Keratinocyte (primary cell): ENCODE results near the gene SERPINA5.

ENCODE experiments used
- EZH2 ChIP-seq: IDR thresholded peaks from one replicate; pipeline ENCODE4 v1.6.1; 2012; ENCODE audit warnings: inconsistent platforms, mild to moderate bottlenecking, low read length, moderate library complexity
- TF ChIP-seq, protein P1 (sequence below), 3 experiments: IDR thresholded peaks in 1 of 3; conservative IDR thresholded peaks in 1 of 3; optimal IDR thresholded peaks in 1 of 3; 2 replicates in 2 of 3; 3 replicates in 1 of 3; pipeline versions ENCODE3 to v1.5.1; 2011; ENCODE audit warnings: low read length in 3 of 3, mild to moderate bottlenecking in 3 of 3, moderate library complexity in 2 of 3, control low read depth in 1 of 3, inconsistent platforms in 1 of 3; ENCODE audit not compliant: insufficient read depth in 2 of 3; ENCODE audit errors: extremely low read depth in 1 of 3

DNA sequence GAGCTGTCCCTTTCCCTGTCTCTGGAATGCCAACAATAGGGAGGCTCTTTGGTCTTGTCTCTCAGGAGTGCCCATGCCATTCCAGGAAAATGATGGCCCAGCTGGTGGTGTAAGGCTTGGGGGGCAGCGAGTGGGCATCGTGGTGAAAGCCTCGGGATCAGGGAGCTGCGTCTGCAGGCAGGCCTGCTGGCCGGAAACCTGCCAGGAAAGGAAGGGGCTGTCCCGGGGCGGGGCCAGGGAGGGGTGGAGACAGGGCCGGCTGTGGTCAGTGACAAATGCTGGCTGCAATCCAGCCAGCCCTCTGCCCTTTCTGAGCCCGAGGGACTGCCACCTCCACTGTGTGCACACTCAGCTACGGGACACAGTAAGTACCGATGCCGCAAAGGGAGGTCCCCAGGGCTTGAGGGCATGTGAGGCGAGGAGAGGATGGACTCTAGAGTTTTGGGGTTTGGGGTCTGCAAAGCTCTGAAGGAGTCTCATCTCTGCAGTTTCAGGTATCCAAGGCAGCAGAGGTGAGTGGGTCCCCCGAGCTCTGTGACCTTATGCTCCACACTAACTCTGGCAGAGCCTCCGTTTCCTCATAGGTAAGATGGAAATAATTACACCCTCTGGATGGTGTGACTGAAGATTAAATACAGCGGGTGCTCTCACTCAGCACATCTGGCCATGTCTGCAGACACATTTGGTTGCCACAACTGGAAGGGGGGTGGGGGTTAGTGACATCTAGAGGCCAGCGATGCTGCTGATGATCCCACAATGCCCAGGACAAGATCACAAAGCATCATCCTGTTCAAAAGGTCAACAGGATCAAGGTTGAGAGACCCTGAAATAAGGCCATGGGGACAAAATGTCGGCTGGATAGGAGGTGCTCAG is at the start of gene SERPINA5:
- TF ChIP-seq, protein P1, sequence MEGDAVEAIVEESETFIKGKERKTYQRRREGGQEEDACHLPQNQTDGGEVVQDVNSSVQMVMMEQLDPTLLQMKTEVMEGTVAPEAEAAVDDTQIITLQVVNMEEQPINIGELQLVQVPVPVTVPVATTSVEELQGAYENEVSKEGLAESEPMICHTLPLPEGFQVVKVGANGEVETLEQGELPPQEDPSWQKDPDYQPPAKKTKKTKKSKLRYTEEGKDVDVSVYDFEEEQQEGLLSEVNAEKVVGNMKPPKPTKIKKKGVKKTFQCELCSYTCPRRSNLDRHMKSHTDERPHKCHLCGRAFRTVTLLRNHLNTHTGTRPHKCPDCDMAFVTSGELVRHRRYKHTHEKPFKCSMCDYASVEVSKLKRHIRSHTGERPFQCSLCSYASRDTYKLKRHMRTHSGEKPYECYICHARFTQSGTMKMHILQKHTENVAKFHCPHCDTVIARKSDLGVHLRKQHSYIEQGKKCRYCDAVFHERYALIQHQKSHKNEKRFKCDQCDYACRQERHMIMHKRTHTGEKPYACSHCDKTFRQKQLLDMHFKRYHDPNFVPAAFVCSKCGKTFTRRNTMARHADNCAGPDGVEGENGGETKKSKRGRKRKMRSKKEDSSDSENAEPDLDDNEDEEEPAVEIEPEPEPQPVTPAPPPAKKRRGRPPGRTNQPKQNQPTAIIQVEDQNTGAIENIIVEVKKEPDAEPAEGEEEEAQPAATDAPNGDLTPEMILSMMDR (optimal IDR thresholded peaks at IDR 0.05 in 1 of 3, IDR thresholded peaks at IDR 0.05 in 1 of 3, conservative IDR thresholded peaks at IDR 0.05 in 1 of 3; ENCODE audit: extremely low read depth in 1 of 3, insufficient read depth in 2 of 3, low read length in 3 of 3), result no peak
- no peak for TF ChIP-seq EZH2
